Osteoblast (primary cell): ENCODE data around the gene MIER1. TPM values are rescaled to one million over a fixed set of nuclear protein-coding genes. Genes with fewer than 3 reads are reported as not detected.

Experiments used
- DNase-seq: peaks from one replicate; pipeline ENCODE4 v3.0.0; 2011; ENCODE audit warnings: low spot score, mixed read lengths; ENCODE audit not compliant: insufficient read length; ENCODE audit errors: missing footprints
- H2AFZ ChIP-seq: 2 replicates; pipeline ENCODE4 v1.6.0; 2011; ENCODE audit warnings: mild to moderate bottlenecking, low read length
- H3K27ac ChIP-seq: 2 replicates; pipeline ENCODE4 v1.5.1; 2011; ENCODE audit warnings: mild to moderate bottlenecking, low read depth, low read length, moderate library complexity
- H3K27me3 ChIP-seq: 2 replicates; pipeline ENCODE4 v1.6.0; 2012; ENCODE audit warnings: mild to moderate bottlenecking, control low read depth, inconsistent platforms, low read length, moderate library complexity; ENCODE audit not compliant: insufficient read depth
- H3K36me3 ChIP-seq: 2 replicates; pipeline ENCODE4 v1.5.1; 2011; ENCODE audit warnings: mild to moderate bottlenecking, low read length, control low read depth, moderate library complexity; ENCODE audit not compliant: insufficient read depth
- H3K4me1 ChIP-seq: 2 replicates; pipeline ENCODE4 v1.5.1; 2011; ENCODE audit warnings: mild to moderate bottlenecking, low read length, control low read depth, moderate library complexity; ENCODE audit not compliant: insufficient read depth
- H3K4me2 ChIP-seq: 2 replicates; pipeline ENCODE4 v1.6.0; 2011; ENCODE audit warnings: mild to moderate bottlenecking, low read length; ENCODE audit not compliant: insufficient read depth
- H3K4me3 ChIP-seq: fragments of 200-600 bp; sonication (generic); 3 replicates; pipeline ENCODE4 v1.5.1; 2012; ENCODE audit warnings: mild to moderate bottlenecking, low read length, inconsistent platforms; ENCODE audit not compliant: insufficient read depth
- H3K79me2 ChIP-seq: 2 replicates; pipeline ENCODE4 v1.6.0; 2012; ENCODE audit warnings: mild to moderate bottlenecking, low read length, control low read depth, inconsistent platforms; ENCODE audit not compliant: insufficient read depth
- H3K9me3 ChIP-seq: 2 replicates; pipeline ENCODE4 v1.5.1; 2011; ENCODE audit warnings: low read depth, low read length, control low read depth
- H4K20me1 ChIP-seq: 2 replicates; pipeline ENCODE4 v1.6.0; 2012; ENCODE audit warnings: mild to moderate bottlenecking, low read length, control low read depth; ENCODE audit not compliant: insufficient read depth
- total RNA-seq: library from RNA; depleted of rRNA; stranded (reverse); fragments of >200 nt; gene quantifications from 2 replicates; pipeline ENCODE4 v1.2.3, GENCODE V29; 2012
- TF ChIP-seq, protein P1 (sequence below): IDR thresholded peaks from 2 replicates; pipeline ENCODE4 v1.5.1; 2011; ENCODE audit warnings: mild to moderate bottlenecking, low read depth, low read length, moderate library complexity; ENCODE audit errors: extremely low read depth

MIER1 gene
- total RNA-seq, 1 donor = 53.2 TPM

DNA sequence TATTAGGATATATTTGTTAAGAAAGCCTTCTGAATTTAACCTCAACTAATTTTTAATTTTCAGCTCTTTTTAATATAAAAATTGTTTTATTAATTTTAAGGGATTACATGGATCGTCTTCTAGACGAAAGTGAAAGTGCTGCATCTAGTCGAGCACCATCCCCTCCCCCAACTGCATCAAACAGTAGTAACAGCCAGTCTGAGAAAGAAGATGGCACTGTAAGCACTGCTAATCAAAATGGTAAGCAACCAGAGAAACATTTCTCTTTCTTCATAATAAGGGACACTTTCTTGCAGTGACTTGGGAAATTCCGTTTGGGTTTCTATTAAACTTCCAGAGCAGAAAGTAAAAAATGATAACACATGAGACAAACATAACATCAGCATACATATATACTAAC is 56.9 kb downstream of the MIER1 start:
- Histone ChIP-seq H3K27ac (peak overlapping the region; percentile 72), H2AFZ (no peak overlapping the region), H3K9me3 (no peaks in the 10 kb centered on the region), H3K4me1 (peaks cover 10% of the 10 kb centered on the region), H3K36me3 (peaks cover 64% of the 10 kb centered on the region), H3K79me2 (peaks cover 17% of the 10 kb centered on the region), H3K27me3 (no peaks in the 10 kb centered on the region), H3K4me2 (peak overlapping the region; percentile 82), H3K4me3 (peak overlapping the region; percentile 55), H4K20me1 (no peaks in the 10 kb centered on the region)
- no peak for DNase-seq
- TF ChIP-seq, protein P1, sequence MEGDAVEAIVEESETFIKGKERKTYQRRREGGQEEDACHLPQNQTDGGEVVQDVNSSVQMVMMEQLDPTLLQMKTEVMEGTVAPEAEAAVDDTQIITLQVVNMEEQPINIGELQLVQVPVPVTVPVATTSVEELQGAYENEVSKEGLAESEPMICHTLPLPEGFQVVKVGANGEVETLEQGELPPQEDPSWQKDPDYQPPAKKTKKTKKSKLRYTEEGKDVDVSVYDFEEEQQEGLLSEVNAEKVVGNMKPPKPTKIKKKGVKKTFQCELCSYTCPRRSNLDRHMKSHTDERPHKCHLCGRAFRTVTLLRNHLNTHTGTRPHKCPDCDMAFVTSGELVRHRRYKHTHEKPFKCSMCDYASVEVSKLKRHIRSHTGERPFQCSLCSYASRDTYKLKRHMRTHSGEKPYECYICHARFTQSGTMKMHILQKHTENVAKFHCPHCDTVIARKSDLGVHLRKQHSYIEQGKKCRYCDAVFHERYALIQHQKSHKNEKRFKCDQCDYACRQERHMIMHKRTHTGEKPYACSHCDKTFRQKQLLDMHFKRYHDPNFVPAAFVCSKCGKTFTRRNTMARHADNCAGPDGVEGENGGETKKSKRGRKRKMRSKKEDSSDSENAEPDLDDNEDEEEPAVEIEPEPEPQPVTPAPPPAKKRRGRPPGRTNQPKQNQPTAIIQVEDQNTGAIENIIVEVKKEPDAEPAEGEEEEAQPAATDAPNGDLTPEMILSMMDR = no peak

DNA sequence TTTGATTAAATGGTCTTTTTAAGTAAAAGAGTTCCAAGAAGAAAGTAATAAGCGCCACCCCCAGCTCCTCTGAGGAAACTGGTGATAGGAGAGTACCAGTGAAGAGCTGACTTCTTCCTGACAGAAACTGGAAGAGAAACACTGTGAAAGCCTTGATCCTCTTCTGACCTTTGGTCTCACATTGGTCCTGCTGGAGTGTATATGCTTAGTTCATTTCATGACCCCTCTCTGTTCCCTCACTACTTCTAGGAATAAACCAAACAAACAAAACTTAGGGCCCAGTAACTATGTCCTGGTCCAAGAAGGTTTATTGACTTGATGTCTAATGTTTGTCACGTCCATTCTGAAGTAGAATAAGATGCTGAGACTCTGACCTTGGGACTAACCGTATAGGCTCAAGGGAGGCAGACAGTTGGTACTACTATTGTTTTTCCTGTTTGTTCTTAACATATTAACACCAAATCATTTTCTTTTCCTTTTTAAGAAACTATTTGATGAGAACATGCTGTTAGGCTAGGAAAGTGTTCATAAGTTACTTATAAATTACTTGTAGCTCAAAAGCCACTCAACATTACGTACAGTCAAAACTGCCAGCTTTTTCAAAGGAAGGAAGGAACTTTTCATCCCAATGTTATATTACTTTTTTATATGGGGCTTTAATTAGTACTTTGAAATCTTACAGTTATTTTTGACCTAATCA is 57.9 kb downstream of the MIER1 start:
- Histone ChIP-seq H3K36me3 (peaks cover 59% of the 10 kb centered on the region), H3K27ac (no peak overlapping the region), H4K20me1 (no peaks in the 10 kb centered on the region), H3K4me1 (peaks cover 10% of the 10 kb centered on the region), H3K79me2 (peaks cover 17% of the 10 kb centered on the region), H3K27me3 (no peaks in the 10 kb centered on the region), H3K4me3 (no peak overlapping the region), H2AFZ (no peak overlapping the region), H3K9me3 (no peaks in the 10 kb centered on the region), H3K4me2 (no peak overlapping the region)
- DNase-seq = no peak
- TF ChIP-seq, protein P1 = no peak

DNA sequence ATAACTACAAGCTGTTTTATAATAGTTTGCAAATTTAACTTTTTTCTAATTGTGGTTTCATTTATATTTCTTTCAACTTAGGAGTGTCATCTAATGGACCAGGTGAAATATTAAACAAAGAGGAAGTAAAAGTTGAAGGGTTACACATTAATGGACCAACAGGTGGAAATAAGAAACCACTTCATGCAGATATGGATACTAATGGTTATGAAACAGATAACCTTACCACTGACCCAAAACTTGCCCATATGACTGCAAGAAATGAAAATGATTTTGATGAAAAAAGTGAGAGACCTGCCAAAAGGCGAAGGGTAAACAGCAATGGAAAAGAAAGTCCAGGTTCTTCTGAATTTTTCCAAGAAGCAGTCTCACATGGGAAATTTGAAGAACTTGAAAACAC is 59.7 kb downstream of the MIER1 start:
- TF ChIP-seq, protein P1 = no peak
- Histone ChIP-seq H3K9me3 (no peaks in the 10 kb centered on the region), H3K79me2 (peaks cover 9% of the 10 kb centered on the region), H3K4me2 (no peak overlapping the region), H3K36me3 (peaks cover 64% of the 10 kb centered on the region), H3K4me1 (peaks cover 10% of the 10 kb centered on the region), H2AFZ (no peak overlapping the region), H3K27ac (no peak overlapping the region), H3K4me3 (no peak overlapping the region), H3K27me3 (no peaks in the 10 kb centered on the region), H4K20me1 (no peaks in the 10 kb centered on the region)
- DNase-seq = no peak

DNA sequence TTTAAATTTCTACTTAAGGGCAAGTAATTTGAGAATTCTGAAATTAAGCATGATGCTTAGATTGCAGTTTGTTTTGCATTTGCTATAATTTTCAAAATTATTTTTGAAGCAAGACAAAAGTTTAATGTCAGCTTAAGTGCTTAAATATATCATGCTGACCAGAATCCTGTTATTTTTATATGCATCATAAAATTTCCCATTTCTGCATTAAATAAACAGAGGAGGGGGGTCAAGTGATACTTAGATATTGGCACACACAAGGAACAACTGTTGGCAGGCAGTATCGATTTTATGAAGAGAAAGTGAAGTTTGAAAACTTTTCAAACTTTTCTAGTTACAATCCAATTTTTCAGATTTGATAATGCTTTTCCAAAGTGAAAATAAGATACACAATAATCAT is 61.0 kb downstream of the MIER1 start:
- peaks cover 6% of the 10 kb centered on the region for H3K4me1 ChIP-seq
- H3K4me3 ChIP-seq = no peak overlapping the region
- peaks cover 9% of the 10 kb centered on the region for H3K79me2 ChIP-seq
- H3K27ac ChIP-seq = no peak overlapping the region
- no peak overlapping the region for H3K4me2 ChIP-seq
- H3K36me3 ChIP-seq = peaks cover 58% of the 10 kb centered on the region
- no peaks in the 10 kb centered on the region for H3K9me3 ChIP-seq
- H3K27me3 ChIP-seq = no peaks in the 10 kb centered on the region
- no peaks in the 10 kb centered on the region for H4K20me1 ChIP-seq
- TF ChIP-seq, protein P1 = no peak
- no peak for DNase-seq
- H2AFZ ChIP-seq = no peak overlapping the region
